K562 (cell line): ENCODE data around the gene POLD2. TPM values are rescaled to one million over a fixed set of nuclear protein-coding genes. Genes with fewer than 3 reads are reported as not detected.

Experiments
- ATAC-seq: fragments of 200-7000 bp; cut with Tn5 transposase; 3 replicates; pipeline ENCODE4 v1.9.1; 2020; ENCODE audit warnings: moderate library complexity
- BruUV-seq: library from RNA; stranded (reverse); fragments of 400-500 nt; replicated peaks from 2 replicates; lab custom pipeline; 2021; lab: Mats Ljungman, UMichigan
- CTCF ChIA-PET: fragments of 300-600 bp; formaldehyde crosslinking; extraction: SDS; loops from one replicate; lab custom pipeline; 2021; ENCODE audit warnings: low intra/inter-chr PET ratio; lab: Yijun Ruan, JAX
- POLR2A ChIA-PET: fragments of 300-600, 350-650 bp; sonication (Branson Sonifier 250); formaldehyde crosslinking; extraction: SDS; loops from one replicate; lab custom pipeline; 2021; ENCODE audit warnings: antibody characterized with exemption, inconsistent platforms; lab: Yijun Ruan, JAX
- DNase-seq, 4 experiments: peaks; one replicate each; pipeline versions ENCODE4 v3.0.0 to v3.0.0-alpha.2; 2011 to 2018; ENCODE audit warnings: low spot score in 3 of 4, mixed read lengths in 3 of 4; ENCODE audit errors: extremely low read depth in 1 of 4
- FAIRE-seq: peaks from 2 replicates; lab custom pipeline; 2011; peaks lifted over from hg19 to GRCh38; lab: Jason Lieb, UNC
- H2AFZ ChIP-seq: 2 replicates; pipeline ENCODE4 v1.6.0; 2011; ENCODE audit warnings: low read depth, low read length, control low read depth, inconsistent platforms
- H3K27ac ChIP-seq: fragments of 200-600 bp; 3 replicates; pipeline ENCODE4 v1.8.0; 2011; ENCODE audit warnings: low read depth, mild to moderate bottlenecking, control low read depth, inconsistent platforms, low read length, moderate library complexity, mixed read lengths; ENCODE audit errors: extremely low read depth
- H3K27me3 ChIP-seq, 2 experiments: fragments of 300-600 bp in 1 of 2; 2 replicates in 1 of 2; 3 replicates in 1 of 2; pipeline versions ENCODE4 v1.6.0 to v1.8.0; 2011; ENCODE audit warnings: inconsistent platforms in 2 of 2, low read length in 2 of 2, mild to moderate bottlenecking in 1 of 2, mixed read lengths in 1 of 2, moderate library complexity in 1 of 2; ENCODE audit not compliant: control insufficient read depth in 2 of 2, insufficient read depth in 2 of 2
- H3K36me3 ChIP-seq: fragments of 300-600 bp; 3 replicates; pipeline ENCODE4 v1.8.0; 2011; ENCODE audit warnings: mild to moderate bottlenecking, low read length, inconsistent platforms; ENCODE audit not compliant: control insufficient read depth, insufficient read depth
- H3K4me1 ChIP-seq, 2 experiments: fragments of 200-600 bp in 1 of 2; replicated peaks in 1 of 2; 2 replicates in 1 of 2; 3 replicates in 1 of 2; pipeline versions ENCODE4 v1.5.1 to v1.8.0; 2011; ENCODE audit warnings: inconsistent platforms in 2 of 2, low read length in 2 of 2, mild to moderate bottlenecking in 1 of 2, mixed read lengths in 1 of 2, moderate library complexity in 1 of 2; ENCODE audit not compliant: control insufficient read depth in 2 of 2, insufficient read depth in 2 of 2
- H3K4me2 ChIP-seq: 2 replicates; pipeline ENCODE4 v1.6.1; 2011; ENCODE audit warnings: low read length, control low read depth, inconsistent platforms, mixed read lengths; ENCODE audit not compliant: insufficient read depth
- H3K4me3 ChIP-seq: fragments of 200-600 bp; sonication (generic), shearing (Covaris generic); 2 replicates; pipeline ENCODE4 v1.5.1; 2016; ENCODE audit warnings: control low read depth, inconsistent platforms
- H3K79me2 ChIP-seq: fragments of 200-600 bp; 3 replicates; pipeline ENCODE4 v1.8.0; 2011; ENCODE audit warnings: low read length, inconsistent platforms; ENCODE audit not compliant: control insufficient read depth, insufficient read depth
- H3K9ac ChIP-seq, 2 experiments: 2 replicates each; pipeline versions ENCODE4 v1.6.0 to v1.6.1; 2011; ENCODE audit warnings: low read depth in 2 of 2, low read length in 2 of 2, control low read depth in 1 of 2, inconsistent platforms in 1 of 2, mild to moderate bottlenecking in 1 of 2, mixed read lengths in 1 of 2; ENCODE audit not compliant: insufficient read depth in 1 of 2
- H3K9me1 ChIP-seq: one replicate; pipeline ENCODE4 v1.6.0; 2011; ENCODE audit warnings: inconsistent platforms, mild to moderate bottlenecking, low read length, moderate library complexity; ENCODE audit not compliant: control insufficient read depth, insufficient read depth
- H3K9me3 ChIP-seq: replicated peaks from 2 replicates; pipeline ENCODE4 v1.5.1; 2011; ENCODE audit warnings: low read depth, low read length, inconsistent platforms; ENCODE audit not compliant: control insufficient read depth, insufficient read depth
- H4K20me1 ChIP-seq: replicated peaks from 2 replicates; pipeline ENCODE4 v1.6.1; 2011; ENCODE audit warnings: low read length, inconsistent platforms, mixed read lengths; ENCODE audit not compliant: control insufficient read depth, insufficient read depth
- ELF1 ChIP-seq: fragments of 200-800 bp; sonication (Bioruptor generic); IDR thresholded peaks from 2 replicates; pipeline ENCODE4 v1.6.1; 2016; ENCODE audit warnings: missing genetic modification characterization, missing compliant biosample characterization
- HCFC1 ChIP-seq: IDR thresholded peaks from 2 replicates; pipeline ENCODE4 v1.6.1; 2012; ENCODE audit warnings: low read depth, low read length, improper control_type of control experiment
- JUNB ChIP-seq: fragments of 450-650 bp; formaldehyde crosslinking; conservative IDR thresholded peaks from 2 replicates; pipeline ENCODE4 v1.4.0; 2020; ENCODE audit warnings: mild to moderate bottlenecking
- NCOA1 ChIP-seq: fragments of 450-650 bp; IDR thresholded peaks from 2 replicates; pipeline ENCODE4 v1.6.1; 2016; ENCODE audit warnings: low read depth
- NFE2L1 ChIP-seq: fragments of 450-650 bp; IDR thresholded peaks from 2 replicates; pipeline ENCODE4 v1.6.1; 2016; ENCODE audit warnings: missing genetic modification characterization, low read depth, mild to moderate bottlenecking, missing compliant biosample characterization, moderate library complexity, borderline replicate concordance
- NFIC ChIP-seq: fragments of 450-650 bp; IDR thresholded peaks from 2 replicates; pipeline ENCODE4 v1.6.1; 2017; ENCODE audit warnings: mild to moderate bottlenecking, inconsistent platforms
- SAFB2 ChIP-seq: fragments of 200-400 bp; formaldehyde crosslinking; IDR thresholded peaks from 2 replicates; pipeline ENCODE4 v1.6.1; 2018; ENCODE audit warnings: borderline replicate concordance, low read length, low read depth, moderate library complexity; ENCODE audit not compliant: severe bottlenecking
- SUPT5H ChIP-seq: fragments of 450-650 bp; IDR thresholded peaks from 2 replicates; pipeline ENCODE4 v1.6.1; 2016
- WGBS: fragments of 100-300 bp; shearing (Covaris generic); methylation state at CpG from one replicate; pipeline ENCODE4 v1.1.6; 2016; ENCODE audit warnings: low coverage, mixed read lengths; ENCODE audit not compliant: insufficient coverage; ENCODE audit errors: missing lambda C conversion rate; 5-methylcytosine and 5-hydroxymethylcytosine counted together
- in situ Hi-C: fragments of 300-500 bp; cut with MboI; formaldehyde crosslinking; loops from 4 replicates; pipeline ENCODE4 v1.15.0; 2018; ENCODE audit warnings: inconsistent platforms, mixed read lengths
- intact Hi-C: fragments of 100-400 bp; cut with micrococcal nuclease; formaldehyde crosslinking; loops from 2 replicates; pipeline ENCODE4 v1.14.2; 2022
- polyA plus RNA-seq, 8 experiments: library from polyadenylated mRNA; depleted of rRNA in 4 of 8; stranded (reverse) in 5 of 8; unstranded in 3 of 8; fragments of >200 nt; fragmentation: Nextera tagmentation in 2 of 8; fragmentation: Illumina TruSeq in 1 of 8; extraction: Ambion mirVana in 2 of 8; extraction: Trizol in 1 of 8; gene quantifications; 2 replicates each; pipeline versions ENCODE4 v1.2.1 to v1.2.3, GENCODE V29; 2011 to 2014; ENCODE audit warnings: inconsistent platforms in 1 of 8, missing spikeins in 1 of 8
- total RNA-seq, 7 experiments: library from RNA; depleted of rRNA in 6 of 7; stranded (reverse); fragments of >200 nt in 6 of 7; fragmentation: Illumina TruSeq in 2 of 7; extraction: Trizol in 2 of 7; gene quantifications; 2 replicates each; pipeline versions ENCODE4 v1.2.1 to v1.2.3, GENCODE V29; 2011 to 2021; ENCODE audit warnings: low replicate concordance in 1 of 7
- TF ChIP-seq, protein P1 (sequence below), 3 experiments: IDR thresholded peaks in 2 of 3; conservative IDR thresholded peaks in 1 of 3; 2 replicates each; pipeline ENCODE4 v1.5.1; 2011 to 2012; ENCODE audit warnings: low read length in 3 of 3, mild to moderate bottlenecking in 3 of 3, control low read depth in 2 of 3, improper control_type of control experiment in 1 of 3, inconsistent platforms in 1 of 3, low read depth in 1 of 3, mixed read lengths in 1 of 3, moderate library complexity in 1 of 3; ENCODE audit not compliant: insufficient read depth in 2 of 3
- TF ChIP-seq, protein P2 (sequence below): fragments of 200-800 bp; sonication (Bioruptor generic); IDR thresholded peaks from 2 replicates; pipeline ENCODE4 v1.6.1; 2017; ENCODE audit warnings: missing genetic modification characterization, missing compliant biosample characterization
- TF ChIP-seq, protein P3 (sequence below), 2 experiments: IDR thresholded peaks; 2 replicates each; pipeline ENCODE4 v1.6.1; 2011; ENCODE audit warnings: borderline replicate concordance in 1 of 2, control low read depth in 1 of 2, low read depth in 1 of 2, low read length in 1 of 2, mild to moderate bottlenecking in 1 of 2, mixed read lengths in 1 of 2, moderate library complexity in 1 of 2; ENCODE audit not compliant: insufficient read depth in 1 of 2, insufficient read length in 1 of 2, poor library complexity in 1 of 2, severe bottlenecking in 1 of 2; ENCODE audit errors: extremely low read depth in 1 of 2

The POLD2 gene
- total and polyA plus RNA-seq, 9 of the 15 experiments (the other 6 are each of a cell fraction or from before 2014, with no cell fraction given), result 29.7 to 259 (median 225) TPM

DNA sequence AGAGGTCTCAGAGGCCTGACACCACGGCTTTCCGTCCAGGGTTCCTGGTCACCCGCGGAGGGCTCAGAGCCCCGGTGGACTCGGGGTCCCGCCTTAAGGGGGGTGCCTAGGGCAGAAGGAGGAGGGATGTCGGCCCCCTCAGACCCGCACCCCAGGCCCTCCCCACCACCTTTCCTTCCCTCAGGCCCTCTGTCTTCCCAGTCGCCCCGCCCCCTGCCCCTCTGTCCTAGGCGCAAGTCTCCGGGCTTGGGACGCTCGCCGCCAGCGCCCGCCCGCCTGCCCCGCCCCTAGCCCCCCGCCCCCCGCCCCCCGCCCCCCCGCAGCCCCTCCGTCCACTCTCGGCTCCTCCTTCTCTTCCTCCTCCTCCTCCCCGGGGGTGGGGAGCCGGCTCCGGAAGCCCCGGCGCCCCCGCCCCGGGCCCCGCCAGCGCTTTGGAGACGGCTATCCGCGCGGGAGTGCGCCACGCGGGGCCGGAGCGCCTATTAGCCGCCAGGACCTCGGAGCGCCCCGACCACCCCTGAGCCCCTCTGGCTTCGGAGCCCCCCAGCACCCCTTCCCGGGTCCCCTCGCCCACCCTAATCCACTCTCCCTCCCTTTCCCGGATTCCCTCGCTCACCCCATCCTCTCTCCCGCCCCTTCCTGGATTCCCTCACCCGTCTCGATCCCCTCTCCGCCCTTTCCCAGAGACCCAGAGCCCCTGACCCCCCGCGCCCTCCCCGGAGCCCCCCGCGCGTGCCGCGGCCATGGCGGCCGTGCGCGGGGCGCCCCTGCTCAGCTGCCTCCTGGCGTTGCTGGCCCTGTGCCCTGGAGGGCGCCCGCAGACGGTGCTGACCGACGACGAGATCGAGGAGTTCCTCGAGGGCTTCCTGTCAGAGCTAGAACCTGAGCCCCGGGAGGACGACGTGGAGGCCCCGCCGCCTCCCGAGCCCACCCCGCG, 19.2 kb downstream of the POLD2 start, which contains the start of gene AEBP1:
AEBP1 (plus strand) TSS at position 423 of the 937 bp plus-strand sequence; CDS start at position 744, 321 bp downstream.
- in situ Hi-C loops, result no loop called here
- H3K4me2 ChIP-seq, result no peak within 1 kb of the TSS
- TF ChIP-seq ELF1 (tag) (no peak), NCOA1 (no peak), SAFB2 (no peak), SUPT5H (no peak), NFIC (peak; percentile 13; the same call in 1 of the 2 replicates), HCFC1 (no peak), JUNB (no peak), NFE2L1 (no peak)
- TF ChIP-seq, protein P1, sequence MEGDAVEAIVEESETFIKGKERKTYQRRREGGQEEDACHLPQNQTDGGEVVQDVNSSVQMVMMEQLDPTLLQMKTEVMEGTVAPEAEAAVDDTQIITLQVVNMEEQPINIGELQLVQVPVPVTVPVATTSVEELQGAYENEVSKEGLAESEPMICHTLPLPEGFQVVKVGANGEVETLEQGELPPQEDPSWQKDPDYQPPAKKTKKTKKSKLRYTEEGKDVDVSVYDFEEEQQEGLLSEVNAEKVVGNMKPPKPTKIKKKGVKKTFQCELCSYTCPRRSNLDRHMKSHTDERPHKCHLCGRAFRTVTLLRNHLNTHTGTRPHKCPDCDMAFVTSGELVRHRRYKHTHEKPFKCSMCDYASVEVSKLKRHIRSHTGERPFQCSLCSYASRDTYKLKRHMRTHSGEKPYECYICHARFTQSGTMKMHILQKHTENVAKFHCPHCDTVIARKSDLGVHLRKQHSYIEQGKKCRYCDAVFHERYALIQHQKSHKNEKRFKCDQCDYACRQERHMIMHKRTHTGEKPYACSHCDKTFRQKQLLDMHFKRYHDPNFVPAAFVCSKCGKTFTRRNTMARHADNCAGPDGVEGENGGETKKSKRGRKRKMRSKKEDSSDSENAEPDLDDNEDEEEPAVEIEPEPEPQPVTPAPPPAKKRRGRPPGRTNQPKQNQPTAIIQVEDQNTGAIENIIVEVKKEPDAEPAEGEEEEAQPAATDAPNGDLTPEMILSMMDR (IDR thresholded peaks at IDR 0.05 in 2 of 3, conservative IDR thresholded peaks at IDR 0.05 in 1 of 3; ENCODE audit: insufficient read depth in 2 of 3, low read depth in 1 of 3, low read length in 3 of 3), result 0 out of 6 replicates have a peak, but pooled peaks of 1 of the 3 experiments have one; percentile 8
- TF ChIP-seq, protein P2, sequence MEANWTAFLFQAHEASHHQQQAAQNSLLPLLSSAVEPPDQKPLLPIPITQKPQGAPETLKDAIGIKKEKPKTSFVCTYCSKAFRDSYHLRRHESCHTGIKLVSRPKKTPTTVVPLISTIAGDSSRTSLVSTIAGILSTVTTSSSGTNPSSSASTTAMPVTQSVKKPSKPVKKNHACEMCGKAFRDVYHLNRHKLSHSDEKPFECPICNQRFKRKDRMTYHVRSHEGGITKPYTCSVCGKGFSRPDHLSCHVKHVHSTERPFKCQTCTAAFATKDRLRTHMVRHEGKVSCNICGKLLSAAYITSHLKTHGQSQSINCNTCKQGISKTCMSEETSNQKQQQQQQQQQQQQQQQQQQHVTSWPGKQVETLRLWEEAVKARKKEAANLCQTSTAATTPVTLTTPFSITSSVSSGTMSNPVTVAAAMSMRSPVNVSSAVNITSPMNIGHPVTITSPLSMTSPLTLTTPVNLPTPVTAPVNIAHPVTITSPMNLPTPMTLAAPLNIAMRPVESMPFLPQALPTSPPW (CRISPR knock-in tag), result 0 out of 2 replicates have a peak, but pooled peaks have one; percentile 15
- TF ChIP-seq, protein P3, sequence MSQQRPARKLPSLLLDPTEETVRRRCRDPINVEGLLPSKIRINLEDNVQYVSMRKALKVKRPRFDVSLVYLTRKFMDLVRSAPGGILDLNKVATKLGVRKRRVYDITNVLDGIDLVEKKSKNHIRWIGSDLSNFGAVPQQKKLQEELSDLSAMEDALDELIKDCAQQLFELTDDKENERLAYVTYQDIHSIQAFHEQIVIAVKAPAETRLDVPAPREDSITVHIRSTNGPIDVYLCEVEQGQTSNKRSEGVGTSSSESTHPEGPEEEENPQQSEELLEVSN (IDR thresholded peaks at IDR 0.05; ENCODE audit: borderline replicate concordance in 1 of 2, extremely low read depth in 1 of 2, insufficient read depth in 1 of 2, insufficient read length in 1 of 2, low read depth in 1 of 2, low read length in 1 of 2, poor library complexity in 1 of 2, severe bottlenecking in 1 of 2), result peak in 1 of 2 experiments; percentile 25
- TF ChIP-seq, all 486 proteins: peak for 4
- H3K27ac ChIP-seq, result no peak within 1 kb of the TSS
- H2AFZ ChIP-seq, result no peak within 1 kb of the TSS
- H3K9ac ChIP-seq, result peak within 1 kb of the TSS in 1 of 2 experiments; percentile 35; a peak in 1 of 4 replicates
- H3K27me3 ChIP-seq, result peaks cover 17 to 39% of the 10 kb centered on the region in 2 experiments; a peak in 4 of 5 replicates
- no peaks in the 10 kb centered on the region for H3K9me1 ChIP-seq
- H3K36me3 ChIP-seq, result no peaks in the 10 kb centered on the region
- intact Hi-C loops, result no loop called here
- BruUV-seq, result no TSS peak
- no peaks in the 10 kb centered on the region for H3K9me3 ChIP-seq
- H3K4me1 ChIP-seq, result peaks cover 0 to 39% of the 10 kb centered on the region in 2 experiments; a peak in 4 of 5 replicates
- H3K79me2 ChIP-seq, result no peaks in the 10 kb centered on the region
- WGBS, result 8% methylated on average over 21 of the region's 87 CpGs
- POLR2A ChIA-PET, result interaction anchor here (2.7 kb wide), 1 partner anchor 11 kb away, joined by 16 read pairs; no protein-coding TSS in a partner anchor
- H4K20me1 ChIP-seq, result 0 out of 2 replicates have a peak, but pooled peaks cover 7% of the 10 kb centered on the region
- DNase-seq, result peak in 2 of 4 experiments; percentile 65
- 0 out of 3 replicates have a peak, but pooled peaks have one; percentile 13 for ATAC-seq
- FAIRE-seq, result no peak
- CTCF ChIA-PET, result no interaction called here
- no peak within 1 kb of the TSS for H3K4me3 ChIP-seq
